A549 (cell line): ENCODE results near the gene COL19A1. TPM values are rescaled to one million over a fixed set of nuclear protein-coding genes. Genes with fewer than 3 reads are reported as not detected.

Experiments used
- ATAC-seq, 2 experiments: fragments of 200-7000 bp in 1 of 2; fragments of >200 bp in 1 of 2; cut with Nextera tagmentation in 1 of 2; cut with Tn5 transposase in 1 of 2; 3 replicates each; pipeline versions ENCODE4 v1.8.0 to v1.9.1; 2018 to 2020; ENCODE audit warnings: mild to moderate bottlenecking in 1 of 2, moderate library complexity in 1 of 2
- CTCF ChIA-PET: fragments of 300-600 bp; sonication (Branson Sonifier 250); formaldehyde crosslinking; extraction: SDS; loops from one replicate; lab custom pipeline; 2021; ENCODE audit warnings: antibody characterized with exemption, inconsistent platforms; lab: Yijun Ruan, JAX
- POLR2A ChIA-PET: fragments of 350-600 bp; formaldehyde crosslinking; extraction: SDS; loops from one replicate; lab custom pipeline; 2021; ENCODE audit warnings: antibody characterized with exemption, inconsistent platforms; lab: Yijun Ruan, JAX
- DNase-seq, 2 experiments: peaks; one replicate each; pipeline versions ENCODE4 v3.0.0 to v3.0.0-alpha.2; 2011 to 2016; ENCODE audit warnings: low read depth in 1 of 2, low spot score in 1 of 2
- FAIRE-seq: peaks from 2 replicates; lab custom pipeline; 2011; peaks lifted over from hg19 to GRCh38; lab: Jason Lieb, UNC
- H3K27ac ChIP-seq, 2 experiments: fragments of >200 bp; sonication (Bioruptor Twin); formaldehyde crosslinking; 3 replicates each; pipeline ENCODE4 v1.5.1; 2016 to 2017
- H3K4me1 ChIP-seq: fragments of >200 bp; sonication (Bioruptor Twin); formaldehyde crosslinking; 3 replicates; pipeline ENCODE4 v1.6.1; 2016
- H3K4me2 ChIP-seq: fragments of >200 bp; sonication (Bioruptor Twin); formaldehyde crosslinking; 3 replicates; pipeline ENCODE4 v1.6.1; 2016
- H3K4me3 ChIP-seq: fragments of >200 bp; sonication (Bioruptor Twin); formaldehyde crosslinking; 3 replicates; pipeline ENCODE4 v1.5.1; 2016
- H3K9me3 ChIP-seq: fragments of >200 bp; sonication (Bioruptor Twin); formaldehyde crosslinking; 3 replicates; pipeline ENCODE4 v1.6.1; 2016
- CEBPB ChIP-seq, 2 experiments: fragments of >200 bp in 1 of 2; sonication (Bioruptor Twin) in 1 of 2; formaldehyde crosslinking in 1 of 2; IDR thresholded peaks; 2 replicates each; pipeline ENCODE4 v1.6.1; 2012 to 2016
- CTCF ChIP-seq: fragments of >200 bp; sonication (Bioruptor Twin); formaldehyde crosslinking; IDR thresholded peaks from 3 replicates; pipeline ENCODE4 v1.5.1; 2016
- HDAC2 ChIP-seq: fragments of 200-600 bp; sonication (generic); IDR thresholded peaks from 2 replicates; pipeline ENCODE4 v1.6.1; 2016
- HMGXB4 ChIP-seq: fragments of 250-450 bp; sonication (Bioruptor Pico); IDR thresholded peaks from 2 replicates; pipeline ENCODE4 v1.5.0; 2021; ENCODE audit warnings: mild to moderate bottlenecking, moderate library complexity, borderline replicate concordance
- HOXA7 ChIP-seq: fragments of 250-450 bp; sonication (Bioruptor Pico); IDR thresholded peaks from 2 replicates; pipeline ENCODE4 v1.5.0; 2020; ENCODE audit warnings: mild to moderate bottlenecking, moderate library complexity
- HOXB13 ChIP-seq: fragments of 250-450 bp; sonication (Bioruptor Pico); IDR thresholded peaks from 2 replicates; pipeline ENCODE4 v1.5.0; 2020; ENCODE audit warnings: low read depth, mild to moderate bottlenecking, moderate library complexity
- JUN ChIP-seq, 2 experiments: fragments of >200 bp; sonication (Bioruptor Twin); formaldehyde crosslinking; IDR thresholded peaks; 2 replicates in 1 of 2; 3 replicates in 1 of 2; pipeline ENCODE4 v1.6.1; 2016 to 2017
- KDM5A ChIP-seq: fragments of 200-600 bp; sonication (generic); IDR thresholded peaks from 2 replicates; pipeline ENCODE4 v1.6.1; 2016; ENCODE audit warnings: antibody characterized with exemption, mild to moderate bottlenecking
- PHF8 ChIP-seq: fragments of 200-600 bp; sonication (generic); IDR thresholded peaks from 2 replicates; pipeline ENCODE4 v1.6.1; 2016; ENCODE audit warnings: low read depth, mild to moderate bottlenecking, antibody characterized with exemption, moderate library complexity, borderline replicate concordance
- POLR2AphosphoS2 ChIP-seq: conservative IDR thresholded peaks from 2 replicates; pipeline ENCODE4 v1.6.1; 2012; ENCODE audit warnings: low read length, improper control_type of control experiment, inconsistent platforms
- RAD21 ChIP-seq, 2 experiments: fragments of >200 bp in 1 of 2; sonication (Bioruptor Twin) in 1 of 2; formaldehyde crosslinking in 1 of 2; IDR thresholded peaks in 1 of 2; conservative IDR thresholded peaks in 1 of 2; 2 replicates in 1 of 2; 3 replicates in 1 of 2; pipeline ENCODE4 v1.6.1; 2012 to 2018; ENCODE audit warnings: inconsistent platforms in 1 of 2
- RNF2 ChIP-seq: fragments of 200-600 bp; sonication (generic); IDR thresholded peaks from 2 replicates; pipeline ENCODE4 v1.6.1; 2016; ENCODE audit warnings: low read depth, mild to moderate bottlenecking, antibody characterized with exemption, moderate library complexity, borderline replicate concordance
- TFCP2L1 ChIP-seq: fragments of 250-450 bp; sonication (Bioruptor Pico); IDR thresholded peaks from 2 replicates; pipeline ENCODE4 v1.5.0; 2021; ENCODE audit warnings: mild to moderate bottlenecking
- ZC3H11A ChIP-seq: fragments of 450-650 bp; IDR thresholded peaks from 2 replicates; pipeline ENCODE4 v1.6.1; 2014; ENCODE audit warnings: antibody characterized with exemption, mild to moderate bottlenecking
- WGBS: methylation state at CpG from one replicate; pipeline ENCODE4 v1.1.6; 2017; ENCODE audit errors: missing lambda C conversion rate; 5-methylcytosine and 5-hydroxymethylcytosine counted together
- polyA plus RNA-seq, 4 experiments: library from polyadenylated mRNA; depleted of rRNA in 3 of 4; stranded (reverse); fragments of >200 nt; fragmentation: RNase III in 1 of 4; extraction: RNeasy Plus Mini Kit Qiagen cat#74134 plus additional on column Dnase treatment in 1 of 4; gene quantifications; 2 replicates in 3 of 4; 3 replicates in 1 of 4; pipeline ENCODE4 v1.2.3, GENCODE V29; 2011 to 2017

Gene COL19A1
- polyA plus RNA-seq, 2 of the 4 experiments (the other 2 are of a cell fraction): not detected

- CTCF ChIA-PET: interaction anchor here (1.0 kb wide), 1 partner anchor 13 kb away, joined by 5 read pairs; no protein-coding TSS in a partner anchor
- POLR2A ChIA-PET: no interaction called here
- ATAC-seq: no peak
- TF ChIP-seq POLR2AphosphoS2 (no peak), HOXA7 (CRISPR knock-in tag) (no peak), HMGXB4 (CRISPR knock-in tag) (no peak), CEBPB (IDR thresholded peaks at IDR 0.05) (no peak), HOXB13 (no peak), JUN (IDR thresholded peaks at IDR 0.05) (no peak), RNF2 (no peak), TFCP2L1 (CRISPR knock-in tag) (no peak), ZC3H11A (no peak), PHF8 (no peak)
- TF ChIP-seq, all 56 proteins: peak for 0
- H3K4me3 ChIP-seq: no peak overlapping the region
- no peaks in the 10 kb centered on the region for H3K4me1 ChIP-seq
- no peak overlapping the region for H3K27ac ChIP-seq
- no peaks in the 10 kb centered on the region for H3K9me3 ChIP-seq
- no peak for DNase-seq
- H3K4me2 ChIP-seq: no peak overlapping the region
- 18% methylated on average over 1 of the region's 1 CpG for WGBS
- FAIRE-seq: no peak
These were observed 342.0 kb downstream of the COL19A1 start for GRCh38 chr6:70208235-70208790.

- no peak overlapping the region for H3K4me2 ChIP-seq
- 7% methylated on average over 2 of the region's 2 CpGs for WGBS
- ATAC-seq (peak; percentile 66 to 71; a peak in 4 of 6 replicates), DNase-seq (peak; percentile 6 to 16), FAIRE-seq (no peak)
- TF ChIP-seq RAD21 (conservative IDR thresholded peaks at IDR 0.05 in 1 of 2, IDR thresholded peaks at IDR 0.05 in 1 of 2) (0 out of 5 replicates have a peak, but pooled peaks of 1 of the 2 experiments have one; percentile 5), CTCF (peak; percentile 19; the same call in 1 of the 3 replicates), ZC3H11A (no peak)
- H3K4me1 ChIP-seq: no peaks in the 10 kb centered on the region
- ChIA-PET CTCF (interaction anchor here (2.9 kb wide), 1 partner anchor 10 kb away, joined by 16 read pairs; no protein-coding TSS in a partner anchor), POLR2A (no interaction called here)
- no peak overlapping the region for H3K4me3 ChIP-seq
- H3K27ac ChIP-seq: no peak overlapping the region
- no peaks in the 10 kb centered on the region for H3K9me3 ChIP-seq
These were observed 344.1 kb downstream of the COL19A1 start for GRCh38 chr6:70210462-70210861.

GRCh38 chr6:70215460-70216108 is 349.2 kb downstream of the COL19A1 start:
- no peak for FAIRE-seq
- Histone ChIP-seq H3K9me3 (no peaks in the 10 kb centered on the region), H3K4me1 (no peaks in the 10 kb centered on the region), H3K4me3 (no peak overlapping the region)
- POLR2A ChIA-PET: no interaction called here
- TF ChIP-seq HDAC2 (no peak), KDM5A (no peak), CEBPB (IDR thresholded peaks at IDR 0.05) (no peak)
- TF ChIP-seq, all 56 proteins: peak for 0
- CTCF ChIA-PET: interaction anchor here (0.6 kb wide), 1 partner anchor 9 kb away, joined by 3 read pairs; no protein-coding TSS in a partner anchor
- WGBS: 46% methylated on average over 4 of the region's 4 CpGs
- no peak overlapping the region for H3K27ac ChIP-seq
- H3K4me2 ChIP-seq: no peak overlapping the region
- DNase-seq: no peak
- ATAC-seq: no peak
